Measurements from ENCODE around the gene ANXA10. TPM values are rescaled to one million over a fixed set of nuclear protein-coding genes. Genes with fewer than 3 reads are reported as not detected.

The ANXA10 gene
- total RNA-seq, 1 experiment from 2014 or later = not detected

GRCh38 chr4:168221301-168221700 lies 129.0 kb downstream of the ANXA10 start:
- ChIA-PET POLR2A (no interaction called here), CTCF (no interaction called here)
- Mint-ChIP-seq H3K4me3 (no peak overlapping the region), H3K4me1 (0 out of 2 replicates have a peak, but pooled peaks cover 3% of the 10 kb centered on the region), H3K27me3 (ENCODE audit: low read depth) (no peaks in the 10 kb centered on the region), H3K9me3 (peaks cover 21% of the 10 kb centered on the region), H3K36me3 (peaks cover 12% of the 10 kb centered on the region), H3K27ac (no peak overlapping the region)
- TF ChIP-seq ZSCAN18 (CRISPR knock-in tag; IDR thresholded peaks at IDR 0.05) (no peak), ATF1 (CRISPR knock-in tag; IDR thresholded peaks at IDR 0.05) (no peak), ZBTB21 (CRISPR knock-in tag; IDR thresholded peaks at IDR 0.05; ENCODE audit: borderline replicate concordance) (no peak), SMAD4 (CRISPR knock-in tag; IDR thresholded peaks at IDR 0.05) (no peak), ZNF671 (CRISPR knock-in tag; IDR thresholded peaks at IDR 0.05) (no peak), NR2C2 (CRISPR knock-in tag; IDR thresholded peaks at IDR 0.05) (no peak), ELF4 (CRISPR knock-in tag; IDR thresholded peaks at IDR 0.05; ENCODE audit: low read depth) (no peak), NR1H2 (CRISPR knock-in tag; IDR thresholded peaks at IDR 0.05) (no peak), NFATC4 (CRISPR knock-in tag; IDR thresholded peaks at IDR 0.05) (no peak), ATF6 (CRISPR knock-in tag; IDR thresholded peaks at IDR 0.05) (no peak), ZNF423 (CRISPR knock-in tag; IDR thresholded peaks at IDR 0.05) (no peak), ERG (CRISPR knock-in tag; IDR thresholded peaks at IDR 0.05) (no peak)
- ATAC-seq (no peak), DNase-seq (ENCODE audit: low spot score) (no peak)

Other genes starting within 250 kb of the ANXA10 start
- 2.7 to 4.6 TPM (median 4.1 TPM) in 3 replicates for gene DDX60, start 226.2 kb downstream of the ANXA10 start, total RNA-seq (2021)

Data from WTC11 (cell line).